Loucy (cell line): ENCODE results near the gene IFNG.

ENCODE experiments used
- EZH2phosphoT487 ChIP-seq: fragments of 200-600 bp; IDR thresholded peaks from 2 replicates; pipeline ENCODE4 v1.6.1; 2018; ENCODE audit warnings: antibody characterized with exemption, mild to moderate bottlenecking, moderate library complexity, borderline replicate concordance
- TF ChIP-seq, protein P1 (sequence below): fragments of 200-600 bp; sonication (generic); conservative IDR thresholded peaks from 2 replicates; pipeline ENCODE4 v1.5.1; 2014; ENCODE audit warnings: mild to moderate bottlenecking, antibody characterized with exemption, low read length

DNA sequence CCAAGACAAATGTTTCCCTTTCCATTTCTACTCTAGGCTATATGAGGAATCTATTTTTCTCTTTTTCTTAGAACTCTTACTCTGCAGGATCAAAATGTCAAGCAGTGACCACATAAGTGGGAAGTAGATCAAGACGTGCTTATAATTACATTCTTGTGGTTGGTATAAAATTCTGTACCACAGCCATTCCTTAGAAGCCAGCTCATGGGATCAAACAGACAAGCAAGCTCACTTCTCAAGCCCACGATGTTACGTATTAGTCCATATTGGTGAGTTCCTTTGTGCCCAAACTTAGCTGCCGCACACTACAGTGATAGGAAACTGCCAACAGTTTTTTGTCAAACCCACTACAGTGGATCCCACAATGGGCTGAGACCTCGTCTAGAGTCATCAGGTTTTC, 53.4 kb downstream of the IFNG start:
- TF ChIP-seq, protein P1, sequence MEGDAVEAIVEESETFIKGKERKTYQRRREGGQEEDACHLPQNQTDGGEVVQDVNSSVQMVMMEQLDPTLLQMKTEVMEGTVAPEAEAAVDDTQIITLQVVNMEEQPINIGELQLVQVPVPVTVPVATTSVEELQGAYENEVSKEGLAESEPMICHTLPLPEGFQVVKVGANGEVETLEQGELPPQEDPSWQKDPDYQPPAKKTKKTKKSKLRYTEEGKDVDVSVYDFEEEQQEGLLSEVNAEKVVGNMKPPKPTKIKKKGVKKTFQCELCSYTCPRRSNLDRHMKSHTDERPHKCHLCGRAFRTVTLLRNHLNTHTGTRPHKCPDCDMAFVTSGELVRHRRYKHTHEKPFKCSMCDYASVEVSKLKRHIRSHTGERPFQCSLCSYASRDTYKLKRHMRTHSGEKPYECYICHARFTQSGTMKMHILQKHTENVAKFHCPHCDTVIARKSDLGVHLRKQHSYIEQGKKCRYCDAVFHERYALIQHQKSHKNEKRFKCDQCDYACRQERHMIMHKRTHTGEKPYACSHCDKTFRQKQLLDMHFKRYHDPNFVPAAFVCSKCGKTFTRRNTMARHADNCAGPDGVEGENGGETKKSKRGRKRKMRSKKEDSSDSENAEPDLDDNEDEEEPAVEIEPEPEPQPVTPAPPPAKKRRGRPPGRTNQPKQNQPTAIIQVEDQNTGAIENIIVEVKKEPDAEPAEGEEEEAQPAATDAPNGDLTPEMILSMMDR, result no peak
- TF ChIP-seq EZH2phosphoT487, result no peak
